ENCODE data around the gene DUS2.
"Not testable (repeated sequence)": the region's sequence is repeated elsewhere in the genome, so short reads cannot be mapped to it uniquely, and the experiment has no call there.

DUS2 gene

GRCh38 chr16:68022728-68023537 is at the start of gene DUS2, which contains the start of gene DDX28:
DUS2 (plus strand) TSS chr16:68023284; CDS start chr16:68038024, 14,740 bp downstream.
DDX28 (minus strand) TSS chr16:68023232; CDS start chr16:68023202, 30 bp downstream.
- peak; percentile 88 for DNase-seq

GRCh38 chr16:67975321-67976105 is 47.6 kb upstream of the DUS2 start:
- DNase-seq = no peak

DNA sequence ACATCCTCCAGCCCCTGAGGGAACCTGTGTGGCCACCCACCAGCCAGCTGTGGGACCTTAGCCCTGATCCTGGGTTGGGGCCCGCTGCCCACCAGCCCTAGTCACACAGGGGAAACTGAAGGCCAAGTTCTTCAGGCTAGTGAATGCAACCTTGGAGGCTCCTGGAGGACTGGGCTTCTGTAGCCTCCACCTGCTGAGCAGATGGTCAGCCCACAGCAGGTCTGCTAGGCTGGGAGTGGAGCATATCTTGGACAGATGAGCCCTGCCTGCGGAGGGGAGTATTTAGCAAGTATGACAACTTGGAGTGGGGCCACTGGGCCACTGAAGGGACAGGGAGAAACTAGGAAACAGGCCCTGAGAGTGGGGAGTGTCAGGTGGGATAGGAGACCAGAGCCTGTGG is 46.9 kb upstream of the DUS2 start:
- DNase-seq = no peak

DNA sequence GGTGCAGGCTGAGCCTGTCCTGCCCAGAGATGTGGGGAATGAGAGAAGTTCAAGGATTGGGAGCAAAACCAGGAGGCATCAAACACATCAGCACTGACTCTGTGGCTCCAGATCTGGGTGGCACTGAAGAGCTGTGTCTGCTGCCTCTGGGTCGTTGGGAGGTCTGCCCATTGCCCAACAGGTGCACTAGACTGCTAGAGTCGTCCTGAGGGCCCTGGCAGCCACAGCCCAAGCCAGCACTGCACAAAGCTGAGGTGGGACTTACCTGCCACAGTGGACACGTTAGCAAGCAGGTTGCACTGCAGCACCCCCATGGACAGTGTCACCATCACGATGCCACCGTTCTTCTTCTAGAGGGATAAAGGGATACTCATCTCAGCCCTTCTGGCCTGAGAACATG is 46.1 kb upstream of the DUS2 start:
- no peak for DNase-seq

DNA sequence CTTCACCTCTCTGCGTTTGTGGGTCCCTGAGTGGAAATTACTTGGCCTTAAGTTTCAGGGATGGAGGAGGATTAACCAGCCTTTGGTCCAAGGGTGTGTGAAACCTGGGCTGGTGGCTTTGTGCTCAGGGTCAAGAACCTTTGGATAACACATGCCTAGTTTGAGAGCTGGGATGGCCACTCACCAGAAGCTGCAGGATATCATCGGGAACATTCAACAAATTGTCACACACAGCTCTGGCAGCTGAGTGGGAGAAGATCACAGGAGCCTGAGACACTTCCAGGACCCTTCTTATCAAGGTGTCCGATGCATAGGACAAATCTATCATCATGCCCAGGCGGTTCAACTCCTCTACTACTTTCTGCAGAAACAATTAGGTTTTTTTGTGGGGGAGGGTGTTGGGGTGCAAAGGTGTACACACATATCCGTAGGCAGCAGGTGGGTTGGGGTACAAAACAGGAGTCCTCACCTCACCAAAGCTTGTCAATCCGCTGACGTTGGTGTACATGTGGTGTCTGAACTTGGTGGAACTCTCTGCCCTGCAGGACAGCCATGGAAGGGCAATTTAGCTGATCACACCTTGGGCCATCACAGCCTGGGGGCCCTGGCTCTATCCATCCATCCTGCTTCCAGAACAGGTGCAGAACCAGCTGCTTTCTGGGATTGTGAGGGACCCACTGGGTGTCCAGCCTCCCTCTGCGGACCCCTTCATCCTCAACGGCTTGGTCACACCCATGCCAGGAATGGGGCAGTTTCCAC is 45.4 kb upstream of the DUS2 start:
- DNase-seq = no peak

DNA sequence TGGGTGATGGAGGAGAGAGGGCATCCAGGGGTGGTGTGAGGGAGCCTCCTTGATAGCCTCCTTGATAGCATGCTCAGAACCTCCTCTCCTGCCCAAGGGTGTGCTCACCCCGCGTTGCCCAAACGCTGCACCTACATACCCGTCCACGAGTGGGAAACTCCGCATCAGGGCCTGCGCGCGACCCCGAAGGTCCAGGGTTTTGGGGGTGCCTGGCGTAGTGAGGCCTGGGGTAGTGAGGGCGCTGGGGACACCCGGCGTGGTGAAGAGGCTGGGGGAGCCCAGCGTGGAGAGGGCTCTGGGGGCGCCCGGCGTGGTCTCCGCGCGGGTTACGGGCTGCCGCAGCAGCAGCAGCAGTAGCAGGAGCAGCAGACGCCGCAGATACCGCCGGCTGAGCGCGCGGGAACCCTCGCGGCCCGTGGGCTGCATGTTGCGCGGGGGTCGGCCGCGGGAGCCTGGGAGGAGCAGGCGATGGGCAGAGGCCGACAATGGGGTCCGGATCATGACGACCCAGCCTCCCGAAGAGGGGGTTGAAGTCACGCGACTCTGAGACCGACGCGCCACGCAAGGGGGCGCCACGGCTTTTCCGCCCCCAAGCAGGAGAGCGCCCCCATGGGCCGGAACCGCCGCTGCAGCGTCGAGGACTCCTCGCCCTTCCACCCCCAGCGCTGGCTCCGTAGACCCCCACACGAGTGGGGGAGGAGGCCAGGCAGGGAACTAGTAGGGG is 43.0 kb upstream of the DUS2 start, which contains the start of gene DPEP3:
TSS of gene DPEP3 (minus strand) at position 545 of the 724 bp plus-strand sequence. CDS start at position 426, 119 bp downstream.
- DNase-seq = no peak

- DNase-seq = no peak
Observed at GRCh38 chr16:67982011-67982696, 40.9 kb upstream of the DUS2 start.

GRCh38 chr16:67986949-67987348 is 36.1 kb upstream of the DUS2 start:
- no peak for DNase-seq

- DNase-seq = no peak
Observed at GRCh38 chr16:67987460-67988160, 35.5 kb upstream of the DUS2 start.

DNA sequence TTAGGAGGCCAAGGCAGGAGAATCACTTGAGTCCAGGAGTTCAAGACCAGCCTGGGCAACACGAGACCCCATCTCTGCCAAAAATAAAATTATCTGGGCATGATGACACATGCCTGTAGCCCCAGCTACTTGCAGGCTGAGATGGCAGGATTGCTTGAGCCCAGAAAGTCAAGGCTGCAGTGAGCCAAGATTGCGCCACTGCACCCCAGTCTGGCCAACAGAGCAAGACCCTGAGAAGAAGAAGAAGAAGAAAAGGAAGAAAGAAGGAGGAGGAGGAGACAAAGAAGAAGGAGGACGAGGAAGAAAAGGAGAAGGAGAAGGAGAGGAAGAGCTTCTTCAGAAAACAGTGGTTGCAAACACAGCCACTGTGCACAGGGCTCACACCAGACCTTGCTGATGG is 34.4 kb upstream of the DUS2 start:
- no peak for DNase-seq

- DNase-seq = no peak
Observed at GRCh38 chr16:67989322-67990017, 33.6 kb upstream of the DUS2 start.

GRCh38 chr16:67990018-67990386 is 33.1 kb upstream of the DUS2 start:
- no peak for DNase-seq

DNA sequence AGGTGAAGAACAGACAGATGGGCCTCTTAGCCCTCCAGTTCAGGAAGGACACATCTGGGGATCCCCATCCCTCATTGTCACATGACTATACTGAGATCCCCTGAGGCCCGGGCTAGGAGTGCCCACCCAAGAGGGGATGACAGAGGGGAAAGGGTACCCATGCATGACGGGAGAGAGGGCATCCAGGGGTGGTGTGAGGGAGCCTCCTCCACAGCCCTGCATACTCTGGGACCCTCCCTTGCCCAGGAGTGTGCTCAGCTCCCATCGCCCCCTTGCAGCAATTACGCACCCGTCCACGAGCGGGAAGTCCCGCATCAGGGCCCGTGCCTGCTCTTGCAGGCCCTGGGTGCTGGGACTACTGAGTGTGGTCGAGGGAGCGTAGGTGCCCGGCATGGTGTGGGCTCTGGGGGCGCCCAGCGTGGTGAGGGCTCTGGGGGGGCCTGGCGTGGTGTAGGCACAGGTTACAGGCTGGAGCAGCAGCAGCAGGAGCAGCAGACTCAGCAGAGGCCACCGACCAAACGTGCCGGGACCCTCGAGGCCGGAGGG is 30.4 kb upstream of the DUS2 start:
- DNase-seq = no peak

GRCh38 chr16:67993207-67994039 is 29.7 kb upstream of the DUS2 start:
- peak; percentile 73 for DNase-seq

GRCh38 chr16:67994040-67994408 is 29.1 kb upstream of the DUS2 start:
- not testable (repeated sequence) for DNase-seq

- DNase-seq = no peak
Observed at GRCh38 chr16:67995423-67995822, 27.7 kb upstream of the DUS2 start.

DNA sequence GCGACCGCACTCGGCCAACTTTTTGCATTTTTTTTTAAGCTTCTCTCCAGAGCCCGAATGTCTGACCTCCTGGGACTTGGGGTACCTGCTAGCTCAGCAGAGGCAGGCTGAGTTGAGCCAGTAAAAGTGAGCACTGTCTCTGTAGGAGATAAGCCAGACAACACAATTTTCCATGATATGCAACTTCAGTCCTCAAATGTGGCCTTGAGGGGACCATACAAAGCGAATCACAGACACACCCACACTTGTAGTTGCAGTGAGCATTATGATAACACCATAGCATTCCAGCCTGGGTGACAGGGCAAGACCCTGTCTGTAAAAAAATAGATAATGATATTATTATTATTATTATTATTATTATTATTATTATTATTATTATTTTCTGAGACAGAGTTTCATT is 26.4 kb upstream of the DUS2 start:
- DNase-seq = no peak

GRCh38 chr16:67998231-67998778 is 24.8 kb upstream of the DUS2 start:
- not testable (repeated sequence) for DNase-seq

All from fibroblast of upper back skin (primary cell).